GM23248 (cell line): Measurements from ENCODE around the gene PLAC8. TPM values are rescaled to one million over a fixed set of nuclear protein-coding genes. Genes with fewer than 3 reads are reported as not detected.
A peak's percentile ranks its signal among the peaks of the same experiment; 100 is the strongest.

Experiments
- DNase-seq: peaks from one replicate; pipeline ENCODE4 v3.0.0-alpha.2; 2015
- H2AFZ ChIP-seq: fragments of 200-600 bp; sonication (generic); 2 replicates; pipeline ENCODE4 v1.6.1; 2016; ENCODE audit warnings: antibody characterized with exemption
- H3F3A ChIP-seq: fragments of 200-600 bp; sonication (generic); 2 replicates; pipeline ENCODE4 v1.6.1; 2016; ENCODE audit warnings: mild to moderate bottlenecking, antibody characterized with exemption, mixed run types; ENCODE audit not compliant: insufficient read depth
- H3K27ac ChIP-seq: fragments of 200-600 bp; sonication (generic); 2 replicates; pipeline ENCODE4 v1.5.1; 2016; ENCODE audit warnings: mild to moderate bottlenecking
- H3K27me3 ChIP-seq: fragments of 200-600 bp; sonication (generic); replicated peaks from 2 replicates; pipeline ENCODE4 v1.6.1; 2016; ENCODE audit warnings: mild to moderate bottlenecking; ENCODE audit not compliant: insufficient read depth
- H3K36me3 ChIP-seq: fragments of 200-600 bp; sonication (generic); 2 replicates; pipeline ENCODE4 v1.6.1; 2016; ENCODE audit warnings: low read depth, mild to moderate bottlenecking
- H3K4me1 ChIP-seq: fragments of 200-600 bp; sonication (generic); 2 replicates; pipeline ENCODE4 v1.6.1; 2016; ENCODE audit warnings: mild to moderate bottlenecking; ENCODE audit not compliant: insufficient read depth
- H3K4me2 ChIP-seq: fragments of 200-600 bp; sonication (generic); one replicate; pipeline ENCODE4 v1.6.1; 2016; ENCODE audit warnings: mild to moderate bottlenecking; ENCODE audit not compliant: unreplicated experiment
- H3K4me3 ChIP-seq: fragments of 200-600 bp; sonication (generic); 2 replicates; pipeline ENCODE4 v1.5.1; 2016; ENCODE audit warnings: mild to moderate bottlenecking
- H3K79me2 ChIP-seq: fragments of 200-600 bp; sonication (generic); 2 replicates; pipeline ENCODE4 v1.6.1; 2016; ENCODE audit warnings: mild to moderate bottlenecking; ENCODE audit not compliant: insufficient read depth
- H3K9ac ChIP-seq: fragments of 200-600 bp; sonication (generic); 2 replicates; pipeline ENCODE4 v1.6.1; 2016; ENCODE audit warnings: mild to moderate bottlenecking
- H3K9me2 ChIP-seq: fragments of 200-600 bp; sonication (generic); 2 replicates; pipeline ENCODE4 v1.6.1; 2016; ENCODE audit warnings: mixed run types, mild to moderate bottlenecking, moderate library complexity; ENCODE audit not compliant: insufficient read depth
- H3K9me3 ChIP-seq: fragments of 200-600 bp; sonication (generic); one replicate; pipeline ENCODE4 v1.6.1; 2017; ENCODE audit warnings: low read depth
- H4K20me1 ChIP-seq: fragments of 200-600 bp; sonication (generic); 2 replicates; pipeline ENCODE4 v1.6.0; 2016; ENCODE audit not compliant: insufficient read depth
- EZH2 ChIP-seq: fragments of 200-600 bp; sonication (generic); IDR thresholded peaks from 2 replicates; pipeline ENCODE4 v1.6.1; 2018; ENCODE audit warnings: antibody characterized with exemption, mild to moderate bottlenecking; ENCODE audit not compliant: insufficient read depth, poor library complexity, severe bottlenecking
- EZH2phosphoT487 ChIP-seq: fragments of 200-600 bp; sonication (generic); IDR thresholded peaks from 2 replicates; pipeline ENCODE4 v1.6.1; 2018; ENCODE audit warnings: antibody characterized with exemption, moderate library complexity, mild to moderate bottlenecking, low read depth; ENCODE audit not compliant: insufficient read depth
- WGBS, 2 experiments: methylation state at CpG; one replicate each; pipeline ENCODE4 v1.1.6; 2015 to 2017; ENCODE audit warnings: low lambda C conversion rate in 2 of 2, low coverage in 1 of 2; ENCODE audit errors: missing lambda C conversion rate in 2 of 2; 5-methylcytosine and 5-hydroxymethylcytosine counted together
- in situ Hi-C: fragments of 300-500 bp; cut with MboI; formaldehyde crosslinking; loops from 2 replicates; pipeline ENCODE4 v1.15.0; 2020
- polyA plus RNA-seq: library from polyadenylated mRNA; unstranded; fragments of >200 nt; fragmentation: Nextera tagmentation; extraction: Ambion mirVana; gene quantifications from 2 replicates; pipeline ENCODE4 v1.2.1, GENCODE V29; 2016
- total RNA-seq: library from RNA; depleted of rRNA; stranded (reverse); fragments of >200 nt; shearing (Covaris generic); gene quantifications from 2 replicates; pipeline ENCODE4 v1.2.3, GENCODE V29; 2014; rRNA removed

PLAC8 gene, protein sequence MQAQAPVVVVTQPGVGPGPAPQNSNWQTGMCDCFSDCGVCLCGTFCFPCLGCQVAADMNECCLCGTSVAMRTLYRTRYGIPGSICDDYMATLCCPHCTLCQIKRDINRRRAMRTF
- not detected in 2 replicates for total RNA-seq
- polyA plus RNA-seq = 0.40 and 0.79 TPM in 2 replicates

DNA sequence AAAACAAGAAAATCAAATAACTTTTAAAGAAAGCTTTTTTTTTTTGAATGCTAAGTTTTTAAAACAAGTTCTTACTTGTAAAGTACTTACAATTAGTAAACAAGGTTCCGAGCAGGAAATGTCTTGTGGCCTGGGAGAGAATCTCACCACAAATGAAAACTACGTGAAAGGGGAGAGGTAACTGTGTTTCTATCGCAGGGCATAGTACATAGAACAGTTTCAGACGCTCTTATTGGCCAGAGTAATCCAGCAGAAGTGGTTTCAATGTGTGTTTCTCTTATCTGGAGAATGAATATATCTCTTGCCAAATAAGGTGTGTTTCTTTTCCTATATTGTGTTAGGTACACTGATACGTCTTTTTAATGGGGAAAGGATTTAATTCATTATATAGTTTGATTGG, at the start of gene PLAC8:
TSS of gene PLAC8 (minus strand) at position 154 of the 400 bp plus-strand sequence. CDS start 6,808 bp downstream, outside the sequence.
- Histone ChIP-seq H3K27ac (no peak within 1 kb of the TSS), H3F3A (peaks cover 5% of the 10 kb centered on the region; the same call in 1 of the 2 replicates), H3K4me1 (peaks cover 18% of the 10 kb centered on the region), H3K4me2 (peak within 1 kb of the TSS; percentile 19), H3K27me3 (no peaks in the 10 kb centered on the region), H2AFZ (peak within 1 kb of the TSS; percentile 27; the same call in 1 of the 2 replicates), H4K20me1 (no peaks in the 10 kb centered on the region), H3K9me3 (no peaks in the 10 kb centered on the region), H3K9ac (no peak within 1 kb of the TSS), H3K4me3 (no peak within 1 kb of the TSS), H3K36me3 (no peaks in the 10 kb centered on the region), H3K9me2 (no peaks in the 10 kb centered on the region), H3K79me2 (no peaks in the 10 kb centered on the region)
- no peak for TF ChIP-seq EZH2phosphoT487
- TF ChIP-seq EZH2 = no peak
- WGBS, 2 experiments = 89 to 91% methylated on average over 5 of the region's 5 CpGs
- DNase-seq = no peak
- in situ Hi-C loops = no loop called here

DNA sequence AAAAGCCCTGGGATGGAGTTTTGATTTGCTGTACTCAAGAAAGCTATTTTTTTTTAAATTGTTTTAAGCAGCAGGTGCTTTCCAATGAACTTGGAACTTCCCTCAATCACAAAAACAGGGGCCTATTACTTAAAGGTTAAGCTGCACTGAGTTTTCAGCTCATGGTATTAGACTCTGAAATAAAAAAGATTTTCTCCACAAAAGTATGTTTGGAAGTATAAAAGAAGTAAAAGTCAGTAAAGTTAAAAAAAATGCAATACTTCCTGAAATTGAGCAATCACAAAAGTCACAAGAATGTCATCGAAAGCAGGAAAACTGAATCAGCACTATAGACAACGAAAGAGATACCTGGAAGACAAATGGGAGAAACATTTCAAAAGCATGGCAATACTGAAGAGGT, 38.9 kb upstream of the PLAC8 start:
- no peak for TF ChIP-seq EZH2phosphoT487
- no peak for TF ChIP-seq EZH2
- Histone ChIP-seq H3K36me3 (no peaks in the 10 kb centered on the region), H3K79me2 (no peaks in the 10 kb centered on the region), H3K4me2 (no peak overlapping the region), H3K9me2 (no peaks in the 10 kb centered on the region), H2AFZ (no peak overlapping the region), H3K9me3 (no peaks in the 10 kb centered on the region), H3K9ac (no peak overlapping the region), H3K27ac (no peak overlapping the region), H4K20me1 (no peaks in the 10 kb centered on the region), H3K4me3 (no peak overlapping the region), H3K4me1 (no peaks in the 10 kb centered on the region), H3F3A (no peaks in the 10 kb centered on the region), H3K27me3 (peaks cover 4% of the 10 kb centered on the region)
- DNase-seq = no peak
- in situ Hi-C loops = no loop called here
- 80 to 84% methylated on average over 2 of the region's 2 CpGs for WGBS, 2 experiments

DNA sequence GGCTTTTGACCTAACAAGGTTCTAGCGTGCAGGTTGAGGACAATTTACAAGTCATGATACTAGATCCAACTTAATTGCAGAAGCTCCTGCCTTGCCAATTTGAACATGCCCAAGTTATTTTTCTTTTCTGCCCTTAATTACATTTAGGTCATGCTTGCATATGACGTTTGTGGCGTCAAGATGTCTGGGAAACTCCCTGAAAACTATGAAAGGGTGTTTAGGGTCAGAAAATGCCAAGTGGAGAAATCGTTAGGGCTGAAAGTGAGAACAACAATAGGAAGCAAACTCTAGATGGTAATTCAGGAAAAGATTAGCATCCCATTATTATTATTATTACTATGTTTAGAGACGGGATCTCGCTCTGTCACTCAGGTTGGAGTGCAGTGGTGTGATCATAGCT, 38.2 kb upstream of the PLAC8 start:
- no peaks in the 10 kb centered on the region for H4K20me1 ChIP-seq
- no peak overlapping the region for H3K27ac ChIP-seq
- H3K9ac ChIP-seq = no peak overlapping the region
- no peak overlapping the region for H2AFZ ChIP-seq
- TF ChIP-seq EZH2phosphoT487 (no peak), EZH2 (no peak)
- no peaks in the 10 kb centered on the region for H3K4me1 ChIP-seq
- no peak overlapping the region for H3K4me2 ChIP-seq
- 50 to 53% methylated on average over 6 of the region's 6 CpGs for WGBS, 2 experiments
- DNase-seq = peak; percentile 21
- no peaks in the 10 kb centered on the region for H3K9me3 ChIP-seq
- H3K79me2 ChIP-seq = no peaks in the 10 kb centered on the region
- H3K36me3 ChIP-seq = no peaks in the 10 kb centered on the region
- in situ Hi-C loops = no loop called here
- H3F3A ChIP-seq = no peaks in the 10 kb centered on the region
- H3K9me2 ChIP-seq = no peaks in the 10 kb centered on the region
- H3K27me3 ChIP-seq = peaks cover 4% of the 10 kb centered on the region
- no peak overlapping the region for H3K4me3 ChIP-seq

DNA sequence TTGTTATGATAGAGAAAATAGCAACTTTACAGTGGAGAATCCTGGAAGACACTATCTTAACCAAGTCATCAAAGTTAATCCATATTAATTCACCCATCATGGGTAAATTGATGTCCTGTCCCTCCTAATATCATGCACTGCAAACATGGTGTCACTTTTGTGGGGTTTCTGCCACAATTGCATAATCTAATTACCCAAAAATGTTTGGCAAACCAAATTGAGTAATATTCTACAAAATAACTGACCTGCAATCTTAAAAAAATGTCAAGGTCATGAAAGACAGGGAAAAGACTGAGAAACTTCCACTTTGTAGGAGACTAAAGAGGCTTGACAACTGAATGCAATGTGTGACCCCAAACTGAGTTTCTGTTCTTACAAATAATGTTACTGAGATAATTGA, 37.1 kb upstream of the PLAC8 start:
- H3K36me3 ChIP-seq = no peaks in the 10 kb centered on the region
- TF ChIP-seq EZH2 = no peak
- no peaks in the 10 kb centered on the region for H3K79me2 ChIP-seq
- peaks cover 4% of the 10 kb centered on the region for H3K27me3 ChIP-seq
- H3K4me3 ChIP-seq = no peak overlapping the region
- DNase-seq = no peak
- H3K27ac ChIP-seq = no peak overlapping the region
- no peak overlapping the region for H3K4me2 ChIP-seq
- in situ Hi-C loops = no loop called here
- H4K20me1 ChIP-seq = no peaks in the 10 kb centered on the region
- no peaks in the 10 kb centered on the region for H3F3A ChIP-seq
- H3K4me1 ChIP-seq = no peaks in the 10 kb centered on the region
- no peak overlapping the region for H2AFZ ChIP-seq
- no peaks in the 10 kb centered on the region for H3K9me3 ChIP-seq
- H3K9me2 ChIP-seq = no peaks in the 10 kb centered on the region
- no peak overlapping the region for H3K9ac ChIP-seq

DNA sequence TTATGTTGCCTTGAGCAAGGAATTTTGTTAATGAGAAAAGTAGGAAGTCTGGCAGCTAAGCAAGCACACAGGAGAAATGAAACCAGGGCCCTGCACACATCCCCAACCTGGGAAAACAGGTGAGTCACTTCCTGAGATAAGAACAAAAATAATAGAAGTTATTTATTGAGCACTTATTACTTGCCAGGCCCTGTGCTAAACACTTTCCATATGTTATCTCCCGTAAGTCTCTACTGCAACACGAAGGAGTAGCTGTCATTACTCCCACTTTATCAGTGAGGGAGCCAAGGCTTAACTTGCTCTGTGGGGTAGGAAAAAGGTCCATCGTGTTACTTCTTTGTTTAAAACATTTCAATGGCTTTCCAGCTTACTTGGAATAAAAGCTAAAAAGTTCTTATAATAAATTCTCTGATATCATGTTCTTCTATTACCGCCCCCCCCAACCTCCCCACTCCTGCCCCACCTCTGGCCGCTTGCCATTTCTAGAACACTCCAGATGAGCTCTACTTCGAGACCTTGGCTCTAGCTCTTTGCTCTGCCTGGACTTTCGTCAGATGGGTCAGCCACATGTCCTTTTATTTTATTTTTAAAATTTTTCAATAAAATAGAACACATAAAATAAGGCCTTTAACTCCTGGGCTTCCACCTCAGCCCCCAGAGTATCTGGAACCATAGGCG, 36.3 kb upstream of the PLAC8 start:
- in situ Hi-C loops = no loop called here
- H3K4me2 ChIP-seq = no peak overlapping the region
- H2AFZ ChIP-seq = no peak overlapping the region
- H3K79me2 ChIP-seq = no peaks in the 10 kb centered on the region
- TF ChIP-seq EZH2 = no peak
- H3K27me3 ChIP-seq = no peaks in the 10 kb centered on the region; the same call in none of the 2 replicates
- H3K27ac ChIP-seq = no peak overlapping the region
- 52 to 58% methylated on average over 8 of the region's 8 CpGs for WGBS, 2 experiments
- H3K9me3 ChIP-seq = no peaks in the 10 kb centered on the region
- H4K20me1 ChIP-seq = no peaks in the 10 kb centered on the region
- H3K36me3 ChIP-seq = no peaks in the 10 kb centered on the region
- H3F3A ChIP-seq = no peaks in the 10 kb centered on the region
- no peak overlapping the region for H3K9ac ChIP-seq
- no peaks in the 10 kb centered on the region for H3K4me1 ChIP-seq
- no peak overlapping the region for H3K4me3 ChIP-seq
- no peak for DNase-seq
- H3K9me2 ChIP-seq = no peaks in the 10 kb centered on the region
